ENCODE measurements around the gene EPN1.

The EPN1 gene

DNA sequence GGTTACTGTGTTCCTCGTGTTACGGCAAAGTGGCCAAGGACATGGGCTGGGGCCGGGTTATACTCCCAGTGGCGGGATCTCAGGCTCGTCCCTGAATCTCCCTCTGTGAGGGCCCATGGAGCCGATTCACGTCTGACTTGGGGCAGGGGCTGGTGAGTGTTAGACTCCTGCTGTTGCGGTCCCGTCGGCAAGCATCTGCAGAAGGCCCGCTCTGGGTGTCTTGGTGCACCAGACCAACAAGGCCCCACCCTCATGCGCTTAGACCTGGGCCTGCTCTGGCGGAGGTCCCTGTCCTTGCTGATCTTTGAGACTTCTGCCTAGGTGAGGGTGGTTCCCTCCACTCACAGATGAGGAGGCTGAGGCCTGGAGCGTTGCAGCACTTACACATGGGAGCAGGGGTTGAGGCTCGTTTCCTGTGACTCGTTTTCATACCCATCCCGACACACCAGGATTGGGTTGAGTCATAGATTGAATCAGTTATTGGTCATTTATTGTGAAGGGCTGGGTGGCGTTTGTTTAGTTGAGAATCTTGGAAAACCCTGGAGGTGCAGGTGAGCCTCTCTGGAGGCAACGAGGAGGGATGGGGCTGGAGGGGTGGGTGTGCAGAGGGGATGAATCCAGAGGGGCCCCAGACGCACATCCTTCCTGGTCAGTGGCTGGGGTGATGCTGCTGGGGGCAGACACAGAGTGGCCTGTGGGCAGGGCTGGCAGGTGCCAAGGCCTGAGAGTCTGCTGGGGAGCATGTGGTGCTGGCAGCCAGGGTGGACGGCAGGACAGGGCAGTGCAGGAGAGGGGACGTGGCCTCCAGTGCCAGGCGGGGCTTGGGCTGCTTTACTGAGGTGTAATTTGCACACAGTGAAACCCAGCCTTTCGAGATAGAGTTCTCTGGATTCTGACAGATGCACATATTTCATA is 4.6 kb downstream of the EPN1 start:
- DNase-seq (ENCODE audit: low read depth) = no peak

DNA sequence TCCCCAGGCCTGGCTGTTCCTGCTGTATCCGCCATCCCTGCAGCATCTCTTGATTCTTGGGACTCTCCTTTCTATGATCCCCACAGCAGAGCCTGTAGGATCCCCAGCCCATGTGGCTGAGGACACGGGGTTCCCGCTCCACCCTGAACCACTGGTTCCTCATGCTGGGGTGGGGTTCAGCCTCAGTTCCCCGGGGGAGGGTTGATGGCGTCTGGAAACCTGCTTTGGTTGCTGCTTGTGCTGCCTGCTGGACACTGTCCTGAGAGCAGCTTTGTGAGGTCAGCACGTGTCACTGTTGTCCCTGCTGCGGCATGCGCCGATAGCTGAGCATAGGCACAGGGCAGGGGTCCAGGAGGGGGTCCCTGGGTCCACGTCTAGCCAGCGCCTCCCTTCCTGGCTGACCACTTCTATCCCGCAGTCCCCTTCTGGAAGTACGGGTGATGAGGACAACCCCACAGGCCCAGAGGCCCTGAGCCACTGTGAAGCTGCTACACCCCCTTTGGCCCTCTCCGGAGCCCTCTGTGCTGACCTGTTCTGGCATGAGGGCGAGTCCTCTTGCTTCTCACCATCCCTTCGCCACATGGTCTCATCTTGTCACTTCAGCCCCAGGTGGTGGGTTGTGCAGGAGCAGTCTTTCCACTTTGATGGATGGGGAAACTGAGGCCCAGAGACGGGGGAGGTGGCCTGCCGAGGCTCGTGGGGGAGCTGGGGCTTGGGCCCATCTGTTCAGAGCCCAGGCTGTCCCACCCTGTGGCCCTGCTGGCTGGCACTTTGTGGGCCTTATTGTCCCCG is 5.5 kb downstream of the EPN1 start:
- DNase-seq (ENCODE audit: low read depth) = no peak

DNA sequence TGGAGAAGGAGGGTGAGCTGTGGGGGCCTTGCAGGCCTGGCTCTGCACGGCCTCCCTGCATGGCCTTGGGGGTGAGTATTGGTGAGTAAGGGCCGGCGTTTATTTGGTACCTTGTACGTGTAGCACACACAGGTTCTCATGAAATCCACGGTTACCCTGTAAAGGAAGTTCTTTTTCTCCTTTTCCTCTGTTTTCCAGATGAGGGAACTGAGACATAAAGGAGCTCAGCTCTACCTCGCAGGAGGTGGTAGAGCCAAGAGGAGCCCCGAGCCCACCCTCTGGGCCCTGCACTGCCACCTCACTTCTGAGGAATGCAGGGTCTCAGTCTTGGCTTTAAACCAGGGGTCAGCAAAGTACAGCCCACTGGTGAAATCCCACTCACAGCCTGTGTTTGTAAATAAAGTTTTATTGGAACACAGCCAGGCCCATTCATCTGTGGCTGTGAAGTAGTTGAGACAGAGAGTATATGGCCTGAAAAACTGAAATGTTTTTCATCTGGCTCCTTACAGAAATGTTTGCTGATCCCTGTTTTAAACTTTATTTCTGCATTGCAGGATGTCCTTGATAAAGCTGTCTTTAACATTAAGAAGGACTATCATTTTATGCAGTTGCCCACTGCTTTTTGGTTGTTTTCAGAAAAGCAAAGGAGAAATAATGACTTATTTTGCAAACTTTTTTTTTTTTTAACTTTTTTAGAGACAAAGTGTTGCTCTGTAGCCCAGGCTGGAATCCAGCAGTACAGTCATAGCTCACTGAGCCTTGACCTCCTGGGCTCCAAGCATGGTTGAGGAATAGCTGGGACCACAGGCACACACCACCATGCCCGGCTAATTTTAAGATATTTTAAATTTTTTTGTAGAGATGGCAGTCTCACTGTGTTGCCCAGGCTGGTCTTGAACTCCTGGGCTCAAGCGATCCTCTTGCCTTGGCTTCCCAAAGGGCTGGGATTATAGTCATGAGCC is 6.4 kb downstream of the EPN1 start:
- DNase-seq (ENCODE audit: low read depth) = no peak

DNA sequence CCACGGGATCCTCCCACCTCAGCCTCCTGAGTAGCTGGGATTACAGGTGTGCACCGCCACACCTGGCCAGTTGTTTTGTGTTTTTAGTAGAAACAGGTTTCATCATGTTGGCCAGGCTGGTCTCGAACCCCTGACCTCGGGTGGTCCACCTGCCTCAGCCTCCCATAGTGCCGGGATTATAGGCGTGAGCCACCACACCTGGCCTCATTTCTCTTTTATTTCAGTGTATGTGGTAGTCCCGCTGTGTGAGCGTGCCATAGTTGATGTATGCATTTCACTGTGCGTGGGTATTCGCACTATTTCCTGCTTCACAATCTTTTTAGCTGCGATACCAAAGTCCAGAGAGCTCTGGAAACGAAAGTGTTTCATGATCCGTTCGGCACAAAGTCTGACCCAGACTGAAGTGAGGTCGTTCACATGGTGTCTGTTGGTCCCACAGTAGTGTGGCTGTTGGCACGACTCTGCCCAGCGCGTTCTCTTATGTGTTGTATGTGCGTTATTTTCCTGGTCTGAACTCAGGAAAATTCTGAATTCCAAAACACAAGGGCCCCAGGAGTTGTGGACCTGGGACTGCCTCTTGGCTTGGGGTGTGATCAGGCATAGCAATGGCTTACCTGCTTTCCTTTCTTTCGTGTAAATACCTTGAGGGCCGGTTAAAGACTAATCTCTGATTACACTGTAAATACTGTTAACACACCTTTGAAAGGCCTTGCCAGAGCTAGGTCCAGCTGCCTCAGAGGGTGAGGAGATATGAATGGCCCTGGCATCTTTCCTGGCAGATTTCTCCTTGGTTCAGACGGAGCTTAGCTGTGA is 8.6 kb downstream of the EPN1 start:
- DNase-seq (ENCODE audit: low read depth) = no peak

DNA sequence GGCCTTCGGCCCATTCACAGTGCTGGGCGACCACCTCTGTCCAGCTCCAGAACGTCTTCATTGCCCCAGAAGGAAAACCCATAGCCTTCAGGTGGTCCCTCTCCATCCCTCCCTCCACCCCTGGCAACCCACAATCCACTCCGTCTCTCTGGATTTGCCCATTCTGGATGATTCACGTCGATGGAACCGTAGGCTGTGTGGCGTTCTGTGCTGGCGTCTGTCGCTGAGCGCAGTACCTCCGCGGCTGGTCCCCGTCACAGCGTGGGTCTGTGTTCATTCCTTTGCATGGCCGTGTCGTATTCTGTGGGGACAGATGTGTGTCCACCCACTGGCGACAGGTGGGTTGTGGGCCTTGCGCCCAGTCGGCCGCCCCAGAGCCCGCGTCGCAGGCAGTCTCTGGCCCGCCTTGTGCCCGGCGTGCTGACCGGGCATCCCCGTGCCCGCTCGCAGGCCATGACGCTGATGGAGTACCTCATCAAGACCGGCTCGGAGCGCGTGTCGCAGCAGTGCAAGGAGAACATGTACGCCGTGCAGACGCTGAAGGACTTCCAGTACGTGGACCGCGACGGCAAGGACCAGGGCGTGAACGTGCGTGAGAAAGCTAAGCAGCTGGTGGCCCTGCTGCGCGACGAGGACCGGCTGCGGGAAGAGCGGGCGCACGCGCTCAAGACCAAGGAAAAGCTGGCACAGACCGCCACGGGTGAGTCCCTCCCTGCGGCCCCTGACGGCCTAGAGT is 10.1 kb downstream of the EPN1 start:
- DNase-seq (ENCODE audit: low read depth) = no peak

DNA sequence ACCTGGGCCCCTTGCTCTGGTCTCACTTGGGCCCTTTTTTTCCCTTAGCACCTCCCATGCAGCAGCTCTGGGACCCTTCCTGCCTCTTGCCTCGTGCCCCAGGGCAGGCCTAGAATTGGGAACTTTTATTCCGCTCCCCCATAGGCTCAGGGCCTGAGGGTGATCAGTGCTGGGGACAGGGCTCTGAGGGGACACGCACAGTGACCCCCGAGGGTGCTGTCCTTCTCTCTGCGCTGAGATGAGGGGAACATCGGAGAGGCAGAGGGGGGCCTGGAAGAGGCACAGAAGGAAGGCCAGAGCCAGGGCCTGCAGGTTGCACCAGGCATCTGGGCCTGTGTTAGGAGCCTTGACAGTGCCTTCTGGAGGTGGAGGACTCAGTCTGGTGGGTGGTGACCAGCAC is 10.8 kb downstream of the EPN1 start:
- DNase-seq (ENCODE audit: low read depth) = no peak

DNA sequence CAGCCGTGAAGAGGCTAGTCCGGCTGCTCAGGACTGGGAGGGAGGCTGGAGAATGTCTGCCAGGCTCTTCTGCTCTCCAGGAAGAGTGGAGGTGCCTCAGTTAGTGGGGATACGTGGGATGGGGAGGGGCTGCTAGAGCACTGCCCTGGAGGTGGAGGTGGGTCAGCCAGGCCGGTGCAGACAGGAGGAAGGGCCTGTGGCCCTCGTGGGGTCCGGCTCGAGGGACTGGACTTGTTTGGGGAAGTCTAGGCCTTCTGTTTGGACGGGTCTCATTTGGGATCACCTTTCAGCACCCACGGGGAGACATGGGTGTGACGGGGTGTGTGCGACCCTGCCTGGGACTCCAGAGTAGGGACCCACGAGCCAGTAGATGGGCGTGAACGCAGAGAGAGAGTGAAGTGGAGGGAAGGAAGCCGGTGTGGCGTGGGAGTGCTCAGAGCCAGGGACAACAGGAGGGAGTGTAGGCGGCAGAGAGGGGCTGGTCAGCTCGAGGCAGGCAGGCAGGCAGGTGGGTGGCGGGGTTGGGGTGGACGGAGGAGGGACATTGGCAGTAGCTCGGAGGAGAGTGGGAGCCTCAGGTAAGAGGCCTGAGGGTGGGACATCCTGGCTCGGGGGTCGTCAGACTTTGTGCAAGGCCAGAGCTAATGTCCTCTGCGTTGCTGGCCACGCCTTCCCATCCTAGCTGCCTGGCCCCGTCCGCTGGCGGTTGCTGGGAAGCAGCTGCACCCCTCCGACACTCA is 11.5 kb downstream of the EPN1 start:
- DNase-seq (ENCODE audit: low read depth) = no peak

DNA sequence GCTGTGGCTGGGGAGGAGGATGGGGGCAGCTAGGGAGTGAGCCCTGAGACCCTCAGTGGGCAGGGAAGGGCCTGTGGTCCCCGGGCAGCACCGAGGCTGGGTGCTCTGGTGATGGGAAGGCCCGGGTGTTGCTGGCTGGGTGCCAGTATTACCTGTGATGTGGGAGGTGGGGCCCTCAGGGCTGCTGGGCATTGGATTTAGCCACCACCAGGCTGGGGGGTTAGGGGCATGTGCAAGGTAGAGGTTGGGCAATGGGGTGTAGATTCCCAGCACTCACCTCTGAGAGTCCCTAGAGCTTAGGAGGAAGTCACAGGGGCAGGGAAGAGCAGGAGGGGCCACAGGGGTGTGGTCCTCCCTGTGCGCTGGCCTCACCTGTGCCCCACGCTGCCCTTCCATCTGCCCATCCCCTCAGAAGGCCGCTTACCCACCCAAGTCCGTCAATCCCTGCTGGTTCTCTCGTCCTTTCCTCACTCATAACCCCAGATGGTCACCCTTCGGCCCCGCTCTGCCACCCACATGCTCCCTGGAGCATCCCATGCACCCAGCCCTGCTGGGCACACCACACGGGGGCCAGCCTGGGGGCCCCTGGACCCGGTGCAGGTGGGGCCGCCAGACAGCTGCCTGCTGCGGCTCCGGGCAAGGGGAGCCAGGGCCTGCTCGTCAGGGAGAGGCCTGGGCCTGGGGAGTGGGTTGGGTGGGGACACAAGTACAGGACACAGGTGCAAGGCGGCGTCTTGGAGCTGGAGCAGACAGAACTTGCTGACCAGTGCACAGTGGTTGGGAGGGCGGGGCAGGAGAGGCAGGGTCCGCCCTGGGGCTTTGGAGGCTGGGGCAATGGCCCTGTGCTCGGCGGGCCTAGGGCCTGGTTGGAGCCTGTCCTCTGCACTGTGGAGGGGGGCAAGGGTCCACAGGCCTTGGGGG is 12.5 kb downstream of the EPN1 start:
- DNase-seq (ENCODE audit: low read depth) = no peak

DNA sequence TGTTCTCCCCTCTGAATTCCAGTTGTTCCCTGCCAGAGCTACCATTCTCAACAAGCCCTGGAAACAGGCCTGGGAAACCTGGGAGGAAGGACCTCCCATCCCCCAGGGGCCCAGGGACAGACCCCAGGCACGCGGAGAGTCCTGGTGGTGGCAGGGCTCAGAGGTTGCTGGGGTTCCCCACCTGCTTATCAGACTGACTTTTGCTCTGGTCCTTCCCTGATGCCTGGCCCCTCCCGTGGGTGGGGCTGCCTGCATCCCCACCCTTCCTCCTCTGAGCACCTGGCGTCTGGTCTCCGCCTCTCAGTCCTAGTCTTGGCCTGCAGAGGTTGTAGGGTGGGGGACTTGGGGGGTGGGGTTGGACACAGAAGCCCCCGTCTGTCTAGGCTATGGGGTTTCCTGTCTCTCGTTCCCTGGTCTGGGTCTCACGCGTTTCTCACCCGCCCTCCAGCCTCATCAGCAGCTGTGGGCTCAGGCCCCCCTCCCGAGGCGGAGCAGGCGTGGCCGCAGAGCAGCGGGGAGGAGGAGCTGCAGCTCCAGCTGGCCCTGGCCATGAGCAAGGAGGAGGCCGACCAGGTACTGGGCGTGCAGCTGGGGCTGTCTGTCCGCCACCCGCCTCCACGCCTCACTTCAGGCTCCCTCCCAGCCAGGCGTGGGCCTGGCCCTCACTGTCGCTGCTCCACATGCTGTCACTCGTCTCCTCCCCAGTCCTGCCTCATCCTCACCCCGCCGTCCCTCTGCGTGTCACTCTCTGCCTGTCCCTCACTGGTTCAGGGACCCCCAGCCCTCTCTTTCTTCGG is 13.6 kb downstream of the EPN1 start:
- DNase-seq (ENCODE audit: low read depth) = no peak

DNA sequence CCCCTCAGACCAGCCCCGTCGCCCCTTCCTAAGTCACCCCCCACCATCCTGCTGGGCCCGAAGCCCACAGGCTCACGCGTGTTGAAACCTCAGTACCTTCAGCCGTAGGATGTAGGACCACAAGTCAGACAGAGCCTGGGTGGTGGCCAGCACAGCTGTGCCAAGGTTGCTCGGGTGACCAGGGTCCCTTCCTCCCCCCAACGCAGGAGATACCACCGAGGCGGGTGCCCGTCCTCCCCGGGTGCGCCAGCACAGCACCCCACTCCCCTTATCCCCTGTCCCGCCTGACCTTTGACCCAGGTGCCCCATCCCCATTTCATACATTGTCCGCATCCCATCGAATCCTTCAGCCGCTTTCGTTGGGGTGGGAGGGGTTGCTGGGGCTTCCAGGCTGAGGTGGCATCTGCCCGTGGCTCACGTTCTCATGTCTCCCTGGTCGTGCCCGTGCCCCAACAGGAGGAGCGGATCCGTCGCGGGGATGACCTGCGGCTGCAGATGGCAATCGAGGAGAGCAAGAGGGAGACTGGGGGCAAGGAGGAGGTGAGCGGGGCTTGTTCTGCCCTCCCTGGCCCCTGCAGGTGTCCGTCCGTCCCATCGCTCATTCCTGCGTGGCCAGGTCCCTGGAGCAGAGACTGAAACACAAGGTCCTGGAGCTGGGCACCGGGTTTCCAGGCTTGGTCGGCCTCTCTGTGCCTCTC is 14.5 kb downstream of the EPN1 start:
- no peak for DNase-seq (ENCODE audit: low read depth)

DNA sequence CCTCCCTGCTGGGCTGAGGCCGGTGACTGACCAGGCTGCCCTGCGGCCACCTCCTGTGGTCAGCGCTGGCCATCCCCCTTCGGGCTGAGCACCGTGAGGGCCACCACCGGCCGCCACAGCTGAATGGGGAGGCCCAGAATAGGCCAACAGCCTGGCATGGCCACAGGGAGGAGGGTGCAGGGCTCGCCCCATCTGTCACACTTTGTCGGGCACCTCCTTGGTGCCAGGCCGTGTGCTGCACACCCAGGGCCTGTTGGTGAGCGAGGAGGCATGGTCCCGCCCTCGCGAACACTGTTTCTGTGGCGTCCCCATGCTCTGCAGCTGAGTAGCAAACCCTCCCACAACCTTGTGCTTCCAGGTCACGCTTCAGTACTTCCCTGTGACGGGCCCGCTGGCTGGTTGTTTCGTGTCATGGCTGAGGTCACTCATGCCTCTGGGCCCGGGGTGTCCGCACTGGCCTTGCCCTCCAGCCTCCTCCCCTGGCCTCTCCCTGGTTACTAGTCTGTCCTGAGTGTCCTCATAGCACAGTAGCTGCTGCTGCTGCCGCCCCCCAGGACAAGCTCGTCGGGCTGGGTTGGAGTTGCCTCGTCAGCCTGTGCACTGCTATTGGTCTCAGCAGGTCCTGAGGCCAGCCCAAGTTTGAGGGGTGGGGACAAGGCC is 15.2 kb downstream of the EPN1 start:
- no peak for DNase-seq (ENCODE audit: low read depth)

DNA sequence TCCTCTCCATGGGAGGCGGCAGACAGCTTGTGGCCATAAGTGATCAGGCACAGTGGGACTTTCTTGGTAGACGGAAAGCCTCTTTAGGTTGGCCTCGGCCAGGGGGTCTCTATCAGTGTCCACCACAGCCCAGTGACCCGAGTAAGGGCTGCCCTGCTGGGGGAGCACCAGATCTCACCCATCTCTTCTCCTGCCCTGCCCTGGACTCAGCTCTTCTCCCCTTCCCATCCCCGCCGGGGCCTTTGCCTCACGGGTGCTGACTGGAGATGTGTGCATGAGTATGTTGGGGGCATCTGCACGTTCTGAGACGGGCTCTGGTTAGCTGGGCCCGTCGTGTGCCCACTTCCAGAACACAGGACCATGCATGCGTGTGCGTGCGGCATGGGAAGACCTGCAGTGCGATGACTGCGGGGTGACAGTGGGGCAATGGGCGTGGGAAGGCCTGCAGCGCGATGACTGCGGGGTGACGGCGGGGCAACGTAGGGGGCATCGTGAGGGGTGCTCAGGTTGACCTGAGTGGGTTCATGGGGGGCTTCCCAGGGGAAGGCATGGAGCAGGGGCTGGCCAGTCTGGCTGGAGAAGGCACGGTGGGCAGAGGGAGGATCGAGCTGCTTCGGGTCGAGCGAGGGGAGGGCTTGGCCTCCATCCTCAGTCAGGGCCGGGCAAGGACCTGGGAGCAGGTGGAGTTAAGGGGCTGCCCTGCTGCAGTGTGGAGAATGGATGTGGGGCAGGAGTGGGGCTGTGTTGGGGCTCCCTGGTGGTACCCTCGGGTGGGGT is 15.9 kb downstream of the EPN1 start:
- DNase-seq (ENCODE audit: low read depth) = no peak

DNA sequence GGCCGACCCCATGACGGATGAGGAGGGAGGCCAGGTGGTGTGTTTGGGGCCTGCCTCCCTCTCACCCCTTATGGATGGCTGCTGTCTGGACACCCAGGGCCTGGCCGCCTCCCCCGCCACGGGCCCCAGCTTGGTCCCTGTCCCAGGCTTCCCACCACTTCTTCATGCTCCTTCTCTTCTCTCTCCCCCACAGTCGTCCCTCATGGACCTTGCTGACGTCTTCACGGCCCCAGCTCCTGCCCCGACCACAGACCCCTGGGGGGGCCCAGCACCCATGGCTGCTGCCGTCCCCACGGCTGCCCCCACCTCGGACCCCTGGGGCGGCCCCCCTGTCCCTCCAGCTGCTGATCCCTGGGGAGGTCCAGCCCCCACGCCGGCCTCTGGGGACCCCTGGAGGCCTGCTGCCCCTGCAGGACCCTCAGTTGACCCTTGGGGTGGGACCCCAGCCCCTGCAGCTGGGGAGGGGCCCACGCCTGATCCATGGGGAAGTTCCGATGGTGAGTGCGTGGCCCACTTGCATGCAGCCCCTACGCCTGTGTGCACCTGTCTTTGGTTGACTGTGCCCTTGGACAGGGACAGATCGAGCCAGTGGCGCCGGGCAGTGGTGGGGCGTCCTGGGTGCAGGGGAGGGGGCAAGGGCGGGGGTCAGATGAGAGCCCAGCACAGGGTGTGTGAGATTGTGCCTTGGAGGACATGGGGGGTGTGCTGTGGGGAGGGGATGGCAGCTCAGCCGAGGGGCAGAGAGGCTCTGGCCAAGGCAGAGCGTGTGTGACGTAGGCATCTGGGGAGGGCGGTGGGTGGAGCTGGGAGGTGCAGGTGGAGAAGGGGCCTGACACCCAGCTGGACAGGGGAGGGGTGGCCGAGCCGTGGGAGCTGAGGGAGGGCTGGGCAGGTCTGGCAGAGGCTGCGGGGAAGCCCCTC is 16.8 kb downstream of the EPN1 start:
- no peak for DNase-seq (ENCODE audit: low read depth)

DNA sequence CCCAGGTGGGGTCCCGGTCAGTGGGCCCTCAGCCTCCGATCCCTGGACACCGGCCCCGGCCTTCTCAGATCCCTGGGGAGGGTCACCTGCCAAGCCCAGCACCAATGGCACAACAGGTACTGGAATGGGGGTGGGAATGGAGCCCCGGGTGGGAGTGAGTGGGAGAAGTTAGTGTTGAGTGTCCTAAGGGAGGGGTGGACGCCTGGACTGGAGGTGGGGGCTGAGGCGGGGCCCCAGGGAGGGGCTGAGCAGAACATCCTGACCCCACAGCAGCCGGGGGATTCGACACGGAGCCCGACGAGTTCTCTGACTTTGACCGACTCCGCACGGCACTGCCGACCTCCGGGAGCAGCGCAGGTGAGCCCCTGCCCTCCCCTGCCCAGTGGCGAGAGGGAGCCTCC is 17.7 kb downstream of the EPN1 start:
- no peak for DNase-seq (ENCODE audit: low read depth)
